GM19240 (cell line): ENCODE measurements around the gene PSRC1.
A peak's percentile ranks its signal among the peaks of the same experiment; 100 is the strongest.

Experiments
- DNase-seq: peaks from one replicate; pipeline ENCODE4 v3.0.0; 2011; ENCODE audit warnings: low spot score; ENCODE audit not compliant: insufficient read length

Gene PSRC1

GRCh38 chr1:109272021-109272799 lies 10.7 kb downstream of the PSRC1 start:
- DNase-seq: no peak

GRCh38 chr1:109271458-109271857 lies 11.5 kb downstream of the PSRC1 start:
- no peak for DNase-seq

GRCh38 chr1:109270623-109271317 lies 12.2 kb downstream of the PSRC1 start:
- no peak for DNase-seq

- DNase-seq: no peak
Measured at GRCh38 chr1:109269981-109270622, 12.8 kb downstream of the PSRC1 start.

GRCh38 chr1:109269212-109269980 lies 13.5 kb downstream of the PSRC1 start:
- no peak for DNase-seq

GRCh38 chr1:109268431-109269211 lies 14.3 kb downstream of the PSRC1 start:
- DNase-seq: no peak

- no peak for DNase-seq
Measured at GRCh38 chr1:109267743-109268300, 15.1 kb downstream of the PSRC1 start.

- no peak for DNase-seq
Measured at GRCh38 chr1:109266965-109267364, 16.0 kb downstream of the PSRC1 start.

- no peak for DNase-seq
Measured at GRCh38 chr1:109265741-109266330, 17.1 kb downstream of the PSRC1 start.

- DNase-seq: no peak
Measured at GRCh38 chr1:109265016-109265415, 17.9 kb downstream of the PSRC1 start.

- DNase-seq: no peak
Measured at GRCh38 chr1:109264379-109264755, 18.6 kb downstream of the PSRC1 start.

GRCh38 chr1:109263597-109264378 lies 19.2 kb downstream of the PSRC1 start:
- DNase-seq: peak; percentile 91

- no peak for DNase-seq
Measured at GRCh38 chr1:109263234-109263596, 19.7 kb downstream of the PSRC1 start.

- no peak for DNase-seq
Measured at GRCh38 chr1:109262231-109263055, 20.5 kb downstream of the PSRC1 start.

GRCh38 chr1:109261578-109261977 lies 21.4 kb downstream of the PSRC1 start:
- no peak for DNase-seq

- no peak for DNase-seq
Measured at GRCh38 chr1:109261006-109261405, 21.9 kb downstream of the PSRC1 start.

GRCh38 chr1:109259674-109260557 lies 23.0 kb downstream of the PSRC1 start:
- no peak for DNase-seq
